Activated CD4-positive, alpha-beta T cell treated with anti-CD3 and anti-CD28 coated beads for 1 hour (primary cell): ENCODE results near the gene ST6GALNAC2.
"Not testable (repeated sequence)": the region's sequence is repeated elsewhere in the genome, so short reads cannot be mapped to it uniquely, and the experiment has no call there.

Source experiments
- DNase-seq: peaks from one replicate; pipeline ENCODE4 v3.0.0-alpha.2; 2020

The ST6GALNAC2 gene

DNA sequence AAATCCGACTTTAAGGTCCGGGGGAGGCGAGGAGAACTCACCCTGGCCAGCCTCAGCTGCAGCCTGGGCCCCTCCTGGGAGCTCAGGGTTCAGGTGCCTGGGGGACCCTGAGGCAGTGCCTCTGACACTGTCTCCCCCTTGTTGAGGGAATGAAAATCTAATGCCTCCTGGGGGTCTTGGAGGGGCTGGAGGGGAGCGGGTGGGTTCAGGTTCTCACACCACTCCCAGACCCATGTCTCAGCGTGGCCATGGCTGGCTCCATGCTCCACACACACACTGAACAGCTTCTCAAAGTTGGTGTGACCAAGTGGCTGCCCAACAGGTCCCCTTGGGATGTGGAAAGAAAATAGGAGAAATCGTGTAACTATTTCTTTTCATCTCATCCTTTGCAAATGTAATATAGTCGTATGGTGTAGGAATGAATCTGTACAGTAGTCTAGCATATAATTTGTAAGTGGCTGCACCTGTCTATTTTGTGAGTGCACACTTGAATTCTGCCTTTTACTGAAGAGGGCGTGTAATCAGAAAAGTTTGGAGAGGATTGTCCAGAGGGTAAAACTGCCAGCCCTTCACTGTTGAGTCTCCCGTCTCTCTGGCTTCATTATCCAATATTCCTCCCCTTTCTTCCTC, 46.6 kb downstream of the ST6GALNAC2 start:
- DNase-seq, result no peak

DNA sequence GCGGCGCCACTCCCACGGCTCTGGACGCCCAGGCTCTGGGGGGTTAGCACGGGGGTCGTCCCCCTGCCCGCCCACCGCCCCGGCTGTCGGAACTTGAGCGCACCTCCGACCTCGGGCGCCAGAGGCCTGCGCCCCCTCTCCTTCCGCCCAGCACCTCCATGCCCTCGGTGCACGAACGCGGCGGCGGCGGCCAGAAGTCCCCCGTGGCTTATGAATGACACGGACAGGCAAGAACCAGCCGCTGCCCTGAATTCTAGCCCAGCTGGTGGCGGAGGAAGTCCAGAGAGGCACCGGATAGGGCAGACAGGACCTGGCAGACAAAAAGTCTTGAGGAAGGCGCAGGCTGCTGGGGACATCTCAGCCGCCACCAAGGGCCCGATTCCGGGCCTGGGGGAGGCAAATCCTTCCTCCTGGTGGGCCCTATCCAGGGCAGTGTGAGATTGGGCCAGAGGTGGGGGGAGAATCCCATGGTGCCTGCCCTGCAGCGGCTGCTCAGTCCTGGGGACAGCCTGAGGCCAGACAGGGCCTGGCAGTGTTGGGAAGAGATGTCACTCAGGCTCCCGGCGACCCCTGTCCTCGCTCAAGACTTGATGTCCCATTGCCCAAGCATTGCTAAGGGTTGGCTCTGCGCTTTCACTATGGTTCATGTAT, 47.3 kb downstream of the ST6GALNAC2 start:
- no peak for DNase-seq

DNA sequence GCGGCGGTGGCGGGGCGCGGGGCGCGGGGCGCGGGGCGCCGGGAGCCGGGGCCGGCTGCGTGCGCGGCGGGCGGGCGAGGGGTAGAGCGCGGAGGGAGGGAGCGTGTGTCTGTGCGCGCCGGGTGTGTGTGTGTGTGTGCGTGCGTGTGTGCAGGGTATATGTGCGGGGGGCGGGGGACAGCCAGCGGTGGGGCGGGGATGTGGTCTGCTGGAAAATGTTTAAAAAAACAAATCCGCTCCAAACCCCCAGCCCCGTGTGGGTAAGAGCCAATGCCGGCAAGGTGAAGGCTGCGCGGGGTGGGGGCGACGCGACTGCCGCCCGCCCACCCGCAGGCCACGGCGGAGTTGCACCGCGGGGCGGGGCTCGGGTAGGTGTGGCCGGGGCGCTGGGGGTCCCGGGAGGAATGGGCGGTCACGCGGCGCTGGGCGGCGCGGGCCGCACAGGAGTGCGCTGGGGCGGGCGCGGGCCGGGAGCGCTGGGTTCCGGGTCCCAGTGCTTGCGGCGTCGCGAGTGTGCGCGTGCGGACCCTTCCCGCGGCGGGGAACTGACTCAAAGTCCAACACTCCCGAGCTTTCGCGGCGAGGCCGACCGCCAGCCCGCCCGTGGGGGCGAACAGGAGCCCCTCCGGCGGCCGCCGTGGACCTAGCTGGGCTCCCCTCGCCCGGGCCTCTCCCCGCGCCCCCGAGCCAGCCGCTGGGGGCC, 47.9 kb downstream of the ST6GALNAC2 start, which contains the start of gene CYGB:
CYGB (minus strand) TSS at position 132 of the 703 bp plus-strand sequence. CDS start 167 bp downstream, outside the sequence.
- DNase-seq, result no peak

DNA sequence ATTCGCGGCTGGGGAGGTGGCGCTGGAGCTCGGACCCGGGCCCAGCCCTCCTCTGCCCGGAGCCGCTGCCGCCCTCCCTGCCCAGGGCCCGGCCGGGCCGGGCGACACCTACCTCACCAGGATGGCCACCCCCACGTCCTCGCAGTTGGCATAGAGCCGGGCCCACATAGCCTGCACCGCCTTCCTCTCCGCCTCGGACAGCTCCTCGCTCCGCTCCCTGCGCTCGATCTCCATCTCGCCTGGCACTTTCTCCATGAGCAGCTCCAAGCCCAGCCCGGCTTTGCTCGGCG, 48.4 kb downstream of the ST6GALNAC2 start:
- no peak for DNase-seq

DNA sequence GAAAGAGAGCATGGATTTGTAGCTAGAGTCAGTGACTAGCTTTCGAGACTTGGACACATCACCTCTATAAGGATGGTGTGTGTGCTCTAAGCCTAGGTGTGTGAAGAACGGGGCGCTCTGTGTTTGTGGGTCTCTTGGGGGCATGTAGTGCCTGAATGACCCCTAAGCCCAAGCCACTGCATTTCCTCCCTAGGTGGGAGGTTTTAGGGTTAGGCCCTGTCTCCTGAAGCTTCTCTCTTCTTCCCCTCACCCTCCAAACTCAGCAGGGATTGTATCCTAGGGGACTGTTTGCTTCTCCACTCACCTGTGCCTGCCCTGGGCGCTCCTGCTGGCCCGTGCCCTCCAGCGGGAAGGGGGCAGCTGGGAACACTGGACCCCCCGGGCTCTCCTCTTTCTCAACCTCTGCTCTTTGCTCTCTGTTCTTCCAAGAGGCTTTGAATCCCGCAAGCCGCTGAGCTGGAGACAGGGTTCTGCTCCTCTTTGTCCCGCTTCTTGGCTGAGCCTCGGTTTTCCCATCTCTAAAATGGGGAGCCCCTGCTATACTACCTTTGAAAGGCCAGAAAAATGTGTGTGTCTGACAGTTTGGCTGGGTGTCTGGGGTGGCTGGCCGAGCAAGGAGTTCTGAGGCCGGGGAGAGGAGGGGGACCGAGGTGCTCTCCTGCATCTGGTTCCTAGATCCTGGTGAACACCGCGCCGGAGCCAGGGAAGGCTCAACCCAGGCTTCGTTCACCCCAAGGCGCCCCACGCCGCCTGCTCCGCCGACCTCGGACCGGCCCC, 49.0 kb downstream of the ST6GALNAC2 start:
- no peak for DNase-seq

DNA sequence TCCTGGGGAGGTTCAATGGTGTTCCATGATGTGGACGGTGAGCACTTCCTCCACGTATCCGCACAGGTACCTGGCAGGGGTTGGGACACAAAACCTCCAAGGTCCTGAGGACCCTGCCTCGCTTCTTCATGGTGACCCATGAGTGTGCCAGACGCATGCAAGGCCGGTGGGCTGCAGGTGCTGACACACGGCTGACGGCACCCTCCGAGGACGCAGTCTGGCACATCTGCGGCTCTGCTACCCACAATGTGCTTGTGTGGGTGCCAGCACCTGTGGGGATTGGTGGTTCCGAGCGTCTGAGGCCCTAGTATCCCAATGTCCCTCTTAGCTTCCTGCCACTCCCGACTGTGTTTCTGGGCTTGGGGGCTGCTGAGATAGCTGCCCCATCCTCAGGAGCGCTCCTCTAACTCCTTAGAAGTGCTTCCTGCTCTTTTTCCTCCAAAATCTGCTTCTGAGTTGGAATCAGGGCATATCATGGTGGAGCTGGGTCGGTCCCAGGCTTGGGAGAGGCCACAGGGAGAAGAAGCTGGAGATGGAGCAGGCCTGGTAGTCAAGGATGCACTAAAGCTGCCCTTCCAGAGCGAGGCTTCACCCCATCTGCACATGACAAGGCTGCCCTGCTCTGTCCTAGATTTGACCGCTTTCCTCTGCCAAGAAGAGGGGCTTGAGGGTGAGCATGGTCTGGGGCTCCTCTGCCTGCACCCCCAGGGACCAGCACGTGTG, 49.7 kb downstream of the ST6GALNAC2 start:
- no peak for DNase-seq

DNA sequence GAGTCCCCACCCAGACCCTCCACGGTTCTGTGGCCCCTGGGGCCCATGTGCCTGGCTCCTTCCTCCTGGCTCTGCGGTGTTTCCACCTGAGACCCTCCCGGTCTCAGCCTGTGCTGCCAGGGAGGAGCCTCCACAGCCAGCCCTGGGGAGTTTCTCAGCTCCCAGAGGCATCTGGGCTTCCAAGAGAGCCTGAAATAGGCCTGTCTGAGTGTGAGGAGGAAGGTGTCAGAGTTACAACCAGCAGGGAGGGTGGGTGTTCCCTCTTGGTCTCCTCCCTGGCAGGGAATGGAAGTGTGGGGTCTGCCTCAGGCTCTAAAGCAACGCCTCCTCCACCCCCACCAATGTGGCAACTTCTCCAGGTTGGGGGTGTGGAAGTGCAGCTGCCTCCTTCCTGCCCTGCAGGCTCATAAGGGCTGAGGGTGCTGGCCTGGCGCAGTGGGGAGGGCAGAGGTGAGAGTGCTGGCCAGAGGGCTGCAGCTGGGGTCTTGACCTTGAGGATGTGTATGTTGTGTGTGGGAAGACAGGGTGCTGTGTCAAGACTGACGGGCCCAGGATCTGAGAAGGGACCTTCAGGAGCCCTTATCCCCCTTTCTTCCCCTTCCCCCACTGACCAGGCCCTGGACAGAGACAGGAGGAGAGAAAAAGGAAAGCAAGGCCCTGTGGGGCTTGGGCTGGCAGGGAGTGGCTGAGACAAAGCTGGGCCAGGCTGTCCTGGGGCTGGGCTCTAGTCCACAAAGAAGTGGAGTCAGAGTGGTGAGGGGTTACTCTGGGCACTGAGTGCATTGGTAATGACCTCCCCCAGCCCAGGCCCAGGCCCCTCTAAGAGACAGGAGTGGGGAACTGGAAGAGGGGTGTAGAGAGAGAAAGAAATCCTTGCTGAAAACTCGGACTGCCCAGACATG, 50.6 kb downstream of the ST6GALNAC2 start:
- no peak for DNase-seq

DNA sequence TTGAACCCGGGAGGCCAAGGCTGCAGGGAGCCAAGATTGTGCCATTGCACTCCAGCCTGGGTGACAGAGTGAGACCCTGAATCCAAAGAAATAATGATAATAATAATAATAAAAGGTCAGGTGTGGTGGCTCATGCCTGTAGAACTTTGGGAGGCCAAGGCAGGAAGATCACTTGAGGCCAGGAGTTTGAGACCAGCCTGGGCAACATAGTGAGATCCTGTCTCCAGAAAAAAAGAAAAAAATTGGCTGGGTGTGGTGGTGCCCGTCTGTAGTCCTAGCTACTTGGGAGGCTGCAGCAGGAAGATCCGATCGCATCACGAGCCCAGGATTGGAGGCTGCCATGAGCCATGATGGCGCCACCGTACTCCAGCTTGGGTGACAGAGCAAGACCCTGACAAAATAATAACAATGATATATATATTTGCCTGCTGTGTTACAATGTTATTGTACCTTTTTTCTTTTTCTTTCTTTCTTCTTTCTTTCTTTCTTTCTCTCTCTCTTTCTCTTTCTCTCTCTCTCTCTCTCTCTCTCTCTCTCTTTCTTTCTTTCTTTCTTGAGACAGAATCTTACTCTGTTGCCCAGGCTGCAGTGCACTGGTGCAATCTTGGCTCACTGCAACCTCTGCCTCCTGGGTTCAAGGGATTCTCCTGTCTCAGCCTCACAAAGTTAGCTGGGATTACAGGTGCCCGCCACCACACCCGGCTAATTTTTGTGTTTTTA, 51.9 kb downstream of the ST6GALNAC2 start:
- not testable (repeated sequence) for DNase-seq

DNA sequence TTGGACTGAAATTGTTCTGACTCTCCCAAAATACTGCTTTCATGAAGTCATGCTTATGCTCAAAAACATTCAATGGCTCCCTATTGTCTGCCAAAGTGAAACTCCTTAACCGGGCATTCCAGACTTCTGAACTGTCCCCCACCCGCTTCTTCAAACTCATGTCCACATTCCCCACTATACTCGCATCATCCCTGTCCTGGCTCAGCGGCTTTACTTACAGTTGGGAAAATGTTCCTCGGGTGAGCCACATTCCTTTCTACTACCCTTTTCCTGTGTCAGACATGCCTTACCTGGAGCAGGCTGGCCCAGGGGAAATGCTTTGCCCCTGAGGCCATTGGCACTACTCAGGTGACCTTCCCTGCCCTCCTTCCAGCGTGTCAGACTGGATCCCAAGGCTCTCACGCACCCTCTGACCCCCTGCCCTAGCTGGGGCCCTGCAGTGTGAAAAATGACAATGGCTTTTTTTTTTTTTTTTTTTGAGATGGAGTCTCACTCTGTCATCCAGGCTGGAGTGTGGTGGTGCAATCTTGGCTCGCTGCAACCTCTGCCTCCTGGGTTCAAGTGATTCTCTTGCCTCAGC, 53.5 kb downstream of the ST6GALNAC2 start:
- DNase-seq, result no peak

DNA sequence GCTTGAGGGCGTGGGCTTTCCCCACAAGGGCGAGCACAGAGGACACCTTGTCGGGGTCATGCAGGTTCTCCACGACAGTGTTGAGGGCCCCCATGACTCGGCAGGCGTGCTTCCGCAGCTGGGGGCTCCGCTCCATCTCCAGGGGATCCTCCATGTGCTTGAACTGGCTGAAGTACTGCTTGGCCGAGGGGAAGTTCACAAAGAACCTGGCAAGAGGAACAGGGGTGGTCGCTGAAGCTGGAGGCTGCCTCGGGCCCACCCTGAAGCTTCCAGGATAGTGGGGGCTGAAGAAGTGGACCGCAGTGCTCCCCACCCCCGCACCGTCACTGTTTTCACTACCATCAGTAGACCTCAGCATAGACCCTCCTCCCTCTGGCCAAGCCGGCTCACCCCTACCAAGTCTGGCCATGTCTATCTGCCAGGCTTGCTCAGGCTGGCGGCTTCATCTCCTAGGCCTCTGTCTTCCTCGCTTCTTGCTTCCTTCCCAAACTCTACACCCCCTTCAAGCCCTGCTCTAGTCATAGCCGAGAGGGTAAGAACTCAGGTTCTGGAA, 54.1 kb downstream of the ST6GALNAC2 start:
- DNase-seq, result no peak

DNA sequence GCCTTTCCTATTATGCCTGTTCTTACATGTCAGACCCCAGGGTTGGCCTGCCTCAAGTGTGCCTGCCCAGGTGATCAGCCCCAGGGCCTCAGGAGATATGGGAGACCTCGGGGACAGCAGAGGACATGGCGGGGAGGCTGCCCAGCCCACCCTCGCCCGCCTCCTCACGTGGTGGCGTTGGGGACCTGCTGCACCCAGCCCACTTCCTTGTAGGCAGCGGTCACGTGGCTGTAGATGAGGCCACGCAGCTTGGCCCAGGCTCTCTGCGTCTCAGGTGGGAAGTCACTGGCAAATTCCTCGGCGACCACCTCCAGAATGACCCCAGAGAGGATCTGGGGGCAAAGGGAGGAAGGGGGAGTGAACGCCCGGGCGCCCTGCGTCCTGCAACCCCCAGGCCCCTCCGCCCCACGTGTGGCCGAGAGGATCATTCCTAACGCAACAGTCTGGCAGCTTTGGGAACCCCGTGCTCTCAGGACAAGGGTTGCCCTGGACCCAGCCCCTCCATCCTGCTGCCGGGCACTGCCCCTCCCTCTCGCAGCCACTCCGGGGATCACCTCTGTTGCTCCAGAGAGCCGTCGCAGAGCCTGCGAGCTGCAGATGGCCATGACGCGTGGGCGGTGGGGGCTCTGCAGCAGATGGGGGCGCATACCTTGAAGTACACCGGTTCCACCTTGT, 54.7 kb downstream of the ST6GALNAC2 start:
- DNase-seq, result no peak

DNA sequence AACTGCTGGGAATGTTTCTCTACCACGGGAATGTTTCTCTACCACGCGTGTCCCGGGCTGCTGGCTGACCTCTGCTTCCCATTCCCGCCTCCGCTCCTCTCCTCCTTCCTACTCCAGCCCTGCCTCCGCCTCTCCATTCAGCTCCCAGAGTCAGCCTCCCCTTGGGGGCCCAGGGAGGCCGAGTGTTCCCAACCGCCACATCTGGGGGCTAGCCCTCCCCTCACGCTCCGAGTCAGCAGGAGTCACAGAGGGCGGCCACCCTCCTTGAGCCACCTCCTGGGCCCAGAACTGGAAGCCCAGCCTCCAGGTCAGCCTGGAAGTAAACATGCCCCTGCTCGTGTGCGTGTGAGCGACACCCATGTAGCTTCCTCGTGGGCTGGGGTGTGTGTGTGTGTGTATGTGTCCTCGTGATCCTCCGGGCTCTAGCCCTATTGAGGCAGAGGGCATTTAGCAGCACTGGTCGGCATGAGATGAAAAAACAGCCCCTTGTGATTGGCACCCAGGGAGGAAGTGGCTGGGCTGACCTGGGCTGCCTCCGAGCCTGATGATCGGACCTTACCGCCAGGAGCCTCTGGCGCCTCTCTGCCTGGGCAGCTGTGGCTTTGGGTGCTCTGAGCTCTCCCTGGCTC, 55.5 kb downstream of the ST6GALNAC2 start:
- no peak for DNase-seq

DNA sequence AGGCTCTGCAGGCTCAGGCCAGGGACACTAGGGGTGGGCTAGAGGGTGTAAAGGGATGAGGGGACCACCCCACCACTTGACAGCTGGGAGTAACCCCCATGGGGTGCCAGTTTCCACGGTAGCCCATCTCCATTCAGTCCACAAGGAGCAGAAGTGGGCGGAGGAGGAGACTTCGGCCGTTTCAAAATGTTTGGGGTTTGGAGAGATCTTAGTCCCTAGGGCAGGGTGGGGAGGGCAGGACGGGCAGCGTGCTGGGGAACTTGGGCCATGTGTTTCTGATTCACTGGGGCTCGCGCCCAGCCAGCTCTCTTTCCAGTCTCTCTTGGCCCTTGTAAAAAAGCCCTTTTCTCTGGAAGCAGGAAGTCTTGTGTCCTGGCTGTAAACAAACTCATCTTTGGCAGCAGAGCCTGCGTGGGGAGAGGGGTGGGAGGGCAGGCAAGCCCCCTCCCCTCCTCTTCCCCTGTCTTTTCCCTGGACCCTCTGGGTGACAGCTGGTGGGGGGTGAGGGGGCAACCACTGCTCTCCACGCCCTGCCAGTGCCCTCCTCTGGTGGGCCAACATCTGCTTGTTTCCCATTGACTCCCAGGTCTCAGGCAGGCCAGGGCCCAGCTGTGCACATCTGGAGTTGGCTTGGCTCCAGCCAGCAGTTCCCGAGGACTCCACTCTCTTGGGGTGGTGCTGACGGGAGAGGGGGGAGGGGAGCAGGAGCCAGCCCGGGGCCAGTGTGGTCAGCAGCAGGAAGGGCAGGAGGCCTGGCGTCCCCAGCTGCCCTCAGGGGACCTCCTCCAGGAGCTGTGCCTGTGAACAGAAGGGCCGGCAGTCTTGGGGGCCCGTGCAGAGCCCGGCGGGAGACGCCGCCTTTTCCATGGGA, 56.2 kb downstream of the ST6GALNAC2 start:
- DNase-seq, result no peak

DNA sequence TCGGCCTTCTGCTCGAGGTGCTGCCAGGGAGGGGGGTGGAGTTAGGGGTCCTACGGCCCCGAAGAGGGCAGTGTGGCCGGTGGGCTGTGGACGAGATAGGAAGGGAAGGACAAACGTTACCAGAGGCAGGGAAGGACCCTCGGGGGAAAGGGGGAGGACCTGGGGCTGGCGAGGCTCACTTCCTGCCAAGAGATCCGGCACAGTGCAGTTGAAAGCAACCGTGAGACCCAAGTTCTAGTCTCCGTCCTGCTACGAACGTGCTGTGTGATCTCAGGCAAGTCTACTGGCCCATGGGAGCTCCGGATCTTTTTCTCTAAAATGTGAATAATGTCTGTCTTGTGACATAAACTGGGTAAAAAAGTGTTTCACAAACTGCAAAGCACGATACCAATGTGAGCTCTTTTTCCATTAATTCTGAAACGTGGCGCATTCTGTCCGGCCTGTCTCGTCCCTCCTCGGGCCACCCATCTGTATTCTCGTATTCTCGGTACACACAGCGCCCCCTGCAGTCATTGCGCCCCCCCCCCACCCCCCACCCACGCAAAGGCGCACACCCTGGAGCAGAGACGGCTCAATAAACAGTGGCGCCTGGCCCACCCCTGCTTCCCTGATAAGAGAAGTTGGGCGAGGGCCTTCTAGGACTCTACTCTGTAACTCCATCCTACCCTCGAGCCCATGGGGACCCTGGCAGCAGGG, 57.0 kb downstream of the ST6GALNAC2 start:
- DNase-seq, result no peak

DNA sequence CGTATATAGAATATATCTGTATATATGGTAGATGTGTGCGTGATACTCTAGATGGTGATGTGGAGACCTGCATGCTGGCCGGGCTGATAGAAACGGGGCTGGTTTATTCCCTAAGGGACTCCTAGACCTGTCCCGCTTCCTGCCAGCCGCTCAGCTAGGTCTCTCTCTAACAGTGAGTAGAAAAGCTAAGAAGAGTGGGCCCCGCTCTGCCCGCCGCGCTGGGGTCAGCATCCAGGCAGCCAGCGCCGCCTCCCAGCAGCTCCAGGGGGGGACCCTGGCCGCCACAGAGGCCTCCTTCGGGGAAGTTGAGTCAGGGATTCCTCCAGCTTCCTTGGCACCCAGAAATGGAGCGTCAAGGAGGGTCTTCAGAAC, 57.5 kb downstream of the ST6GALNAC2 start:
- DNase-seq, result no peak

DNA sequence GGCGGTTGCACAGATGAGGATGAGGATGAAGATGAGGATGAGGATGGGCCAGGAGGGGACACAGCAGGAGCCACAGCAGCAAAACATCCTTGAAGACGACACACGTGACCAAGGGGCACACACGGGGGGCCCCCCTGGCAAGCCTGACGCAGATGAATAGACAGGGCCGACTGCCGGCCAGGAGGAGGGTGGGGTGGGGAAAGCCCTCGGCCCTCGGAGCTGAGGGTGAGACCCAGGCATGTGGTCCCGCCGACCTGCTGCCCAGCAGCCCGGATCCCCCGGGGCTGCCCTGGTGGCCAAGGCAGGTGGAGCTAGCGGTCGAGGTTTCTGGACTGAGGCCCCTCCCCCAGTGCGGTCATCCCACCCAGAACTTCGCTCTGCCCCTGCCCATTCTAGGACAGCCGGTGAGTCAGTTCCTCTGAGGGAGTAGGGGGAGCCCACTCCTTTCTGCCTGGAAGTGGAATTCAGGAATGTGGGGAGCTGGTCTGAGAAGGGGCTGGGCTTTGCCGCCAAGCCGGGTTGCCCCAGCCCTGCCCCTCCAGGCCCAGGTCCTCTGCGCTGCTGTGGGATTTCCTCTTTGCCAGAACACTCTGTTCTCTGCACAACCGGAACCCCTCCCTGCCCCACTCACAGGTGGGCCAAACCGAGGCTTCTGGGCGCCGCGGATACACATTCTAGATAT, 58.1 kb downstream of the ST6GALNAC2 start:
- DNase-seq, result peak; percentile 28

DNA sequence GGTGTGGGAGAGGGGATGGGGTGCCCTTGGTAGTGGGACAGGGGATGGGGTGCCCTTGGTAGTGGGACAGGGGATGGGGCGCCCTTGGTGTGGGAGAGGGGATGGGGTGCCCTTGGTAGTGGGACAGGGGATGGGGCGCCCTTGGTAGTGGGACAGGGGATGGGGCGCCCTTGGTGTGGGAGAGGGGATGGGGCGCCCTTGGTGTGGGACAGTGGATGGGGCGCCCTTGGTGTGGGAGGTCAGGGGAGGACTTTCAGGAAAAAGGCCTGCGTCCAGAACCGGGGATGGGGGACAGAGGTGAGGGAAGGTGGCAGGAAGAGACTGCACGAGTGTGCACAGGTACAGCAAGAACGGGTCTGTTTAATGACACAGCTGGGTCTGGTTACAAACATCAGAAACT, 58.6 kb downstream of the ST6GALNAC2 start:
- not testable (repeated sequence) for DNase-seq
